NCI-H345 treated with DMSO at 0.1 percent for 48 hours (cell line): ENCODE results near the gene CST9.
"Not testable (repeated sequence)": the region's sequence is repeated elsewhere in the genome, so short reads cannot be mapped to it uniquely, and the experiment has no call there.

Experiments used
- DNase-seq: peaks from one replicate; lab custom pipeline; 2025; ENCODE audit not compliant: unreplicated experiment; lab: John Stamatoyannopoulos, UW

Gene CST9

GRCh38 chr20:23588434-23589403 is 17.0 kb downstream of the CST9 start:
- DNase-seq, result peak; percentile 14

GRCh38 chr20:23587631-23588030 is 18.1 kb downstream of the CST9 start:
- DNase-seq, result no peak

DNA sequence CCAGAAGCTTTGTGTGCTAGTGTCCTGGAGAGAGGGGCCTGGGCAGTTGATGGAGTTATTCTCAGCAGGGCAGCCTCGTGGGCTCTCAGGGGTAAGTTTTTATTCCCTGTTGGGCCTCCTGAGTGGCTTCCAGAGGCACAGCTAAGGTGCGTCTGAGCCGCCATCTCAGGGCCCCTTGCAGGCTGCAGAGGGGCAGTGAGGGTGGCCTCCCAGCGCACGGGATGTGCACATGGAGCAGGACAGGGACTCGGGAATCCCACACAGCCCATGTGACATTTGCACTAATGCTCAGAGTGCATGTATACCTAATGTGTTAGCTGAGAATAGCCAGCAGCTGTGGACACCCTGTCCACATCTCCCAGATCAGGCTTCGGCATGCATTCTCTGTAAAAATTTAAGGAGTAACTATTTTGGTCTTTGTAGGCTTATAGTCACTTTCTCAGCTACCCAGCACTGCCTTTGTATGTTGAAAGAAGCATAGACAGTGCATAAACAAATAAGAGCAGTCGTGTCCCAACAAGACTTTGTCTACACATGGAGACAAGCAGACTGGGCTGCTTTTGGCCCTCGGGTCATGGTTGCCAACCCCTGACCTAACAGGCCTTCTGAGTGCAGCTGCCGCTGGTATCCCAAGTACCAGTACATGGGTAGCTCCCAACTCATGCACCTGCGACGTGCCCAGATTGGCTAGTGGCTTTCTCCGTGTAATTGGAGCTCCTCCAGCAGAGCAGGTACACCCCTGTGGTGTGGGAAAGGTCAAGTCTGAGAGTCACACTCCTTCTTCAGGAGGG is 18.8 kb downstream of the CST9 start:
- no peak for DNase-seq

GRCh38 chr20:23585808-23586734 is 19.6 kb downstream of the CST9 start:
- no peak for DNase-seq

- DNase-seq, result no peak
These were observed 20.3 kb downstream of the CST9 start for GRCh38 chr20:23585449-23585807.

DNA sequence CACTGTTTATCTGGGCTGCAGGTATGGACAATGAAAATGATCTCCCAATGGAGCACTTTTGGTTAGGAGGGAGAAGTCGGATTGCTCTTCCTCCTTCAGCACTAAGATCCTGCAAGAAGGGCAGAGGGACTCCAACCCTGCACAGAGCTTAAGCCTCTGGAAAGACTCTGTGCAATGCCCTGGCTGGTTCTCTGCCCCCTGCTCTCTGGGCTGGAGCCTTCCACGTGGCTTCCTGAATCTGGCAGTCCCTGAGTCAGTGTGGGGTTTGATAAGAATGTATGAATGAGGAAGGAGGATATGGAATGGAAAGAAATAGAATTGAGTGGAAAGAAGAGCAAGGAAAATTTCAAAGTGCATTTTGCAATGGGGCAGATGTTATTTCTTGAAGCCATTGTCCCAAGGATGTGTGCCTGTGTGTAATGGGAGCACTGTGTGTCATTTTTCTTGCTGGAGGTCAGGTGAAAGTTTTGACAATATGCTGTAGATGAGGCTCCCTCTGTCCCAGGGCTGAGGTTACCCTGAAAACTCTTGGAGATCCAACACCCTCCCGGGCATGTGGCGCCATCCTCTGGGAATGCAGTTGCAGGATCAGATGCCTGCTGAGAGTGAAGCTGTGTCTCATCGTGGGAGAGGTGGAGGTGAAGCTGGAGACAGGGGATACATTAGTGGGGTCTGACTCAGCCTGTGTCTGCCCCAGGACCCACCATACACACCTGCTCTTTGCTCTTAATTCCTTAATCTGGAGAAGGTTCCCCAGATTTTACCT is 21.1 kb downstream of the CST9 start:
- no peak for DNase-seq

DNA sequence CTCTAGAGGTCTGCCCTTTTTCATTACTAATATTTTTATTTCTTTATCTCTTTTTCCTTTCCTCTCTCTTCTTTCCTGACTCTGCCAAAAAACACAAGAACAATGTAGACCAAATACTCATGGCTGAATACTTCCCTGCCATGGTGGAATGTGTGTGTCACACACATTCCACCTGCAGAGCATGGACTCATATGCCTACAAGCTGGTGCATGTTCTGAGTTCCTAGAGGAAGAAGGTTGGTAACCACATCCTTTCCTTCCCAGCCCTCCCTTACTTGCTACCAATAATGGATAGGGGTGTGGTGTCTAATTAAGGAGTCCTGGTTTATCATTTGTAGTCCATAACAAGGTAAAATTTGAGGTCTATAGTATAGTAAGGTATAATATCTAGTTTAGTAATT is 22.2 kb downstream of the CST9 start:
- DNase-seq, result no peak

DNA sequence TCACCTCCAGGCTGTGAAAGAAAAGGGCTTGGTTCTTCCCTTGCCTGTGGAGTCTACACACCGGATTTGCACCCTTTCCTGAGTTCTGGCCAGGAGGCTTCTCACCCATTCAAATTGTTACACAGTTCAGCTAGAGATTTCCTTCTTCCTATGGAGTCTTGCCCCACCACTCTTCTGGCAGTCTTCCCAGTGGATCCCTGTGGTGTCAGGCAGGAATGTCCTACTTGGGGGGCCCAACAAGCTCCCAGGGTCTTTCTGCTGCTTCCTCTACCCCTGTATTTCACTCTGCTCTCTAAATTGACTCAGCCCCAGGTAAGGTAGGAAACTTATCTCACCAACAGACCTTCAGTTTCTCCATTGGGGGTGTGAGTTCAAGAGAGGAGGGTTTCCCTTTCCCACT is 23.4 kb downstream of the CST9 start:
- no peak for DNase-seq

DNA sequence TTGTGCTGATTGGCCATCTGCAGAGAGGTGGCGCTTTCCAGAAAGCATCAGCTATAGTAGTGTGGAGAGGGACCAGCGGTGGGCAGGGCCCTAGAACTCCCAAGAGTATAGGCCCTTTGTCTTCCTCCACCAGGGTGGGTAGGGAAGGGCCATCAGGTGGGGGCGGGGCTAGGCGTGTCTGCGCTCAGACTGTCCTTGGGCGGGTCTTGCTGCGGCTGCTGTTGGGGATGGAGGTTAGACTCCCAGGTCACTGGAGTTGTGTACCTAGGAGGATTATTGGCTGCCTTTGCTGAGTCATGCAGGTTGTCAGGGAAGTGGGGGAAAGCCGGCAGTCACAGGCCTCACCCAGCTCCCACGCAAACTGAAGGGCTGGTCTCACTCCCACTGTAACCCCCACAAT is 23.9 kb downstream of the CST9 start:
- not testable (repeated sequence) for DNase-seq

DNA sequence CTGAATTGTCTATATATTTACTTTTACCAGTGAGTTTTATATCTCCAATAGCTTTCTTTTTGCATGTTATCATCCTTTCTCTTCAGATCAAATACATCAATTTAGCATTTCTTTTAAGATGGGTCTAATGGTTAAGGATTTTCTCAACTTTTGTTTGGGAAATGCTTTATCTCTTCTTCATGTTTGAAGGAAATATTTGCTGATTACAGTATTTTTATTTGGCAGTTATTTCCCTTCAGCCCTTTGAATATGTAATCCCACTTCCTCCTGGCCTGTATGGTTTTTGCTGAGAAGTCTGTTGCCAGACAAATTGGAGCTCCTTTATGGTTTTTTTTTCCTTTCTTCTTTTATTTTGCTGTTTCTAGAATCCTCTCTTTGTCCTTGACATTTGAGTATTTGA is 30.7 kb downstream of the CST9 start:
- DNase-seq, result no peak

DNA sequence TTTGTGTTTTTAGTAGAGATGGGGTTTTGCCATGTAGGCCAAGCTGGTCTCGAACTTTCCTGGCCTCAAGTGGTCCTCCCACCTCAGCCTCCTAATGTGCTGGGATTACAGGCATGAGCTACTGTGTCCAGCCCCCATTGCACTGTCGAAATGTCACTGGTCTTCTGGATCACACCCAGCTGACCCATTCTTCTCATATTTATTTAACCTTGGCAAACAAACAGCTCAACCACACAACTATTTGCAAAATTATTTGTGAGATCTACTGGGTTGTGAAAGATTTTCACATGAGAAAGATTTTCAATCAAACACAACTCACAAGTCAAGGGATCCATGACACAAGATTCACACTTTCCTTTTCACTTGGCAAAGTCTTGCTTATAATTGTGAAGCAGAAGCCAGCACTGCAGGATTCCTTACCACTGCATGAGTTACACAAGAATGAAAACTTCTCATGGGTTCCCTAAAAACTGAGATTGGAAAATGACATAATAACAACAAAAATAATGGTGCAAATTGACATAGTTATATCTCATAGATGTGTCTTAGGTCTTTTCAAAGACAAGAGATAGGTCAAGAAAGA is 35.4 kb downstream of the CST9 start:
- DNase-seq, result no peak

DNA sequence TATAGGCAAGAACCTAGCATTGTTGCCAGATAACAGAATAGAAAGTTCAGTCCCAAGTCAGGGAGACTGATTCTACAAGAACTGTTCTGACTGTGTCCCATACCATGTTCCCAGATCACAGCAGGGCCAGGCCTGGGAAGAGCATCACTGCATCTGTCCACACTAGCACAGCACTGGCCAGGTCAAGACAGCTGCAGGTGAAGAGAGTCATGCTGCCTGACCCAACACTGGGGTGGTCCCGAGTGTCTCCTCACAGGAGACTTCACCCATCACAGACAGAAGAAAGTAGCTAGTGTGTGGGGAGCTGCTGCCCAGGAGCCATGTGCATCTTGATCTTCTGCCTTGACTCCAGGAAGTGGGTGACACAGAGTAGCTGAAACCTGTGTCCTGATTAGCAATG is 36.1 kb downstream of the CST9 start:
- no peak for DNase-seq

- no peak for DNase-seq
These were observed 36.8 kb downstream of the CST9 start for GRCh38 chr20:23568971-23569330.

GRCh38 chr20:23568320-23568970 is 37.3 kb downstream of the CST9 start, which contains the start of gene CST9L:
CST9L (minus strand) TSS chr20:23568484; CDS start chr20:23568450, 34 bp downstream.
- no peak for DNase-seq

DNA sequence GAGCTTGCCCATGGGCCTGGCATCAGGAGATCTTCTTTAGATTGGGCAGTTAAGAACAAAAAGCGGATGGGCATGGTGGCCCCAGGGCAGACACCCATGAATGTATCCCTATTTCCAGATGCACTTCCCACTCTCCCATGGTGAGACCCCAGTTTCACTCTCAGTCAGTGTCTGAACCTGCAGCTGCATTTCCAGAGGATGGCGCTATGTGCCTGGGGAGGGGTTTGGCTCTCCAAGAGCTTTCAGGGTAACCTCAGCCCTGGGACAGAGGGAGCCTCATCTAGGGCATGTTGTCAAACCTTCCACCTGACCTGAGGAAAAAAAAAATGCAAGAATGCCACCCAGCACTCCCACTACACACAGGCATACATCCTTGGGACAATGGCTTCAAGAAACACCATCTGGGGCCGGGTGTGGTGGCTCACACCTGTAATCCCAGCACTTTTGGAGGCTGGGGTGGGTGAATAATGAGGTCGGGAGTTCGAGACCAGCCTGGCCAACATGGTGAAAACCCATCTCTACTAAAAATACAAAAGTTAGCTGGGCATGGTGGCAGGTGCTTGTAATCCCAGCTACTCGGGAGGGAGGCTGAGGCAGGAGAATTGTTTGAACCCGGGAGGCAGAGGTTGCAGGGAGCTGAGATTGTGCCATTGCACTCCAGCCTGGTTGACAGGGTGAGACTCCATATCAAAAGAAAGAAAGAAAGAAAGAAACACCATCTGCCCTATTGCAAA is 39.4 kb downstream of the CST9 start:
- no peak for DNase-seq

- no peak for DNase-seq
These were observed 40.1 kb downstream of the CST9 start for GRCh38 chr20:23565503-23566045.

DNA sequence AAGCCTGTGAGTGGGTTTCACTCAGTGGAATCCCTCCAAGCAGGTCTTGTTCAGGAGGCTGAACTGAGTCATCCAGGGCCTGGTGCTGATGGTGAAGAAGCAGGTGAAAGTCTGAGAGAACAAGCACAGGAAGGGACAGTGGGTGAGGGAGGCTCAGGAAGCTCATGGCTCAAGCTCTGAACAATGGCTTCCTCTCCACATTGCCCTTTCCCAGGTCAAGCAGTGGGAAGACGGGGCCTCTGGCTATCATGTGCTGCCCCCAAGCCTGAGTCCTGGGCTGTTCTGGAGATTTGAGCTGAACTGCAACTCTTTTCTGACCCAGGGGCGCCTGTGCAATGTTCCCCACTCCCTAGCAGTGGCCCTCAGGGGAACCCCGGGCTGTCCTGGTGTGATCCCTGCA is 40.8 kb downstream of the CST9 start:
- DNase-seq, result no peak

DNA sequence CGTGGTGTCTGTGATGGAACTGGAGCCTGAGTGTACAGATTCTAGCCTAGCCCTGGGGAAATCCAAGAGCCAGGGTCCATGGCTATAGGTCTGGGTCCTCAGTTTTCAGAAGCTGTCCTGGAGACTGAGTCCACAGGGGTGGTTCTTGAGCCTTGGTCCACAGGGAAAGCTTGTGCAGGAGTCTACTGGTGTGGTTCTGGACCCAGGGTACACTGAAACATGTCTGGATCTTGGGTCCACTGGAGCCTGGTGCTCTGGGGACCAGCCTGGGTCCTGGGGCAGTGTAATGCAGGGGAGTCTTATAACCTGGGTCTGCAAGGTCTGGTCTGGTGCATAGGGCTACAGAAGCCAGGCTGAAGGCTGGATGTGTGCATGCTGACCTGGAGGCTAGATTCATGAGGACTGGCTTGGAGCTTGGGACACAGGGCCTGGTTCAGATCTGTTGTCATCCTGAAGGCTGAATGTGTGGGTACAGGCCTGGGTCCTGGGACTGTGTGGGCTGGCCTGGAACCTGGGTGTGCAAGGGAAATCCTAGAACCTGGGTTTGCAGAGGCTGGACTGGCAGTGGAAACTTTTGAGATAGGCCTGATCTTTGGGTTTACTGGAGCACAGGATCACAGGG is 42.9 kb downstream of the CST9 start:
- no peak for DNase-seq
